K562 (cell line): ENCODE data around the gene FRMPD1. TPM values are rescaled to one million over a fixed set of nuclear protein-coding genes. Genes with fewer than 3 reads are reported as not detected.
A peak's percentile ranks its signal among the peaks of the same experiment; 100 is the strongest.

Source experiments
- ATAC-seq: fragments of 200-7000 bp; cut with Tn5 transposase; 3 replicates; pipeline ENCODE4 v1.9.1; 2020; ENCODE audit warnings: moderate library complexity
- BruUV-seq: library from RNA; stranded (reverse); fragments of 400-500 nt; replicated peaks from 2 replicates; lab custom pipeline; 2021; lab: Mats Ljungman, UMichigan
- CTCF ChIA-PET: fragments of 300-600 bp; formaldehyde crosslinking; extraction: SDS; loops from one replicate; lab custom pipeline; 2021; ENCODE audit warnings: low intra/inter-chr PET ratio; lab: Yijun Ruan, JAX
- POLR2A ChIA-PET: fragments of 300-600, 350-650 bp; sonication (Branson Sonifier 250); formaldehyde crosslinking; extraction: SDS; loops from one replicate; lab custom pipeline; 2021; ENCODE audit warnings: antibody characterized with exemption, inconsistent platforms; lab: Yijun Ruan, JAX
- DNase-seq, 4 experiments: peaks; one replicate each; pipeline versions ENCODE4 v3.0.0 to v3.0.0-alpha.2; 2011 to 2018; ENCODE audit warnings: low spot score in 3 of 4, mixed read lengths in 3 of 4; ENCODE audit errors: extremely low read depth in 1 of 4
- FAIRE-seq: peaks from 2 replicates; lab custom pipeline; 2011; peaks lifted over from hg19 to GRCh38; lab: Jason Lieb, UNC
- H2AFZ ChIP-seq: 2 replicates; pipeline ENCODE4 v1.6.0; 2011; ENCODE audit warnings: low read depth, low read length, control low read depth, inconsistent platforms
- H3K27ac ChIP-seq: fragments of 200-600 bp; 3 replicates; pipeline ENCODE4 v1.8.0; 2011; ENCODE audit warnings: low read depth, mild to moderate bottlenecking, control low read depth, inconsistent platforms, low read length, moderate library complexity, mixed read lengths; ENCODE audit errors: extremely low read depth
- H3K27me3 ChIP-seq, 2 experiments: fragments of 300-600 bp in 1 of 2; 2 replicates in 1 of 2; 3 replicates in 1 of 2; pipeline versions ENCODE4 v1.6.0 to v1.8.0; 2011; ENCODE audit warnings: inconsistent platforms in 2 of 2, low read length in 2 of 2, mild to moderate bottlenecking in 1 of 2, mixed read lengths in 1 of 2, moderate library complexity in 1 of 2; ENCODE audit not compliant: control insufficient read depth in 2 of 2, insufficient read depth in 2 of 2
- H3K36me3 ChIP-seq: fragments of 300-600 bp; 3 replicates; pipeline ENCODE4 v1.8.0; 2011; ENCODE audit warnings: mild to moderate bottlenecking, low read length, inconsistent platforms; ENCODE audit not compliant: control insufficient read depth, insufficient read depth
- H3K4me1 ChIP-seq, 2 experiments: fragments of 200-600 bp in 1 of 2; replicated peaks in 1 of 2; 2 replicates in 1 of 2; 3 replicates in 1 of 2; pipeline versions ENCODE4 v1.5.1 to v1.8.0; 2011; ENCODE audit warnings: inconsistent platforms in 2 of 2, low read length in 2 of 2, mild to moderate bottlenecking in 1 of 2, mixed read lengths in 1 of 2, moderate library complexity in 1 of 2; ENCODE audit not compliant: control insufficient read depth in 2 of 2, insufficient read depth in 2 of 2
- H3K4me2 ChIP-seq: 2 replicates; pipeline ENCODE4 v1.6.1; 2011; ENCODE audit warnings: low read length, control low read depth, inconsistent platforms, mixed read lengths; ENCODE audit not compliant: insufficient read depth
- H3K4me3 ChIP-seq: fragments of 200-600 bp; sonication (generic), shearing (Covaris generic); 2 replicates; pipeline ENCODE4 v1.5.1; 2016; ENCODE audit warnings: control low read depth, inconsistent platforms
- H3K79me2 ChIP-seq: fragments of 200-600 bp; 3 replicates; pipeline ENCODE4 v1.8.0; 2011; ENCODE audit warnings: low read length, inconsistent platforms; ENCODE audit not compliant: control insufficient read depth, insufficient read depth
- H3K9ac ChIP-seq, 2 experiments: 2 replicates each; pipeline versions ENCODE4 v1.6.0 to v1.6.1; 2011; ENCODE audit warnings: low read depth in 2 of 2, low read length in 2 of 2, control low read depth in 1 of 2, inconsistent platforms in 1 of 2, mild to moderate bottlenecking in 1 of 2, mixed read lengths in 1 of 2; ENCODE audit not compliant: insufficient read depth in 1 of 2
- H3K9me1 ChIP-seq: one replicate; pipeline ENCODE4 v1.6.0; 2011; ENCODE audit warnings: inconsistent platforms, mild to moderate bottlenecking, low read length, moderate library complexity; ENCODE audit not compliant: control insufficient read depth, insufficient read depth
- H3K9me3 ChIP-seq: replicated peaks from 2 replicates; pipeline ENCODE4 v1.5.1; 2011; ENCODE audit warnings: low read depth, low read length, inconsistent platforms; ENCODE audit not compliant: control insufficient read depth, insufficient read depth
- H4K20me1 ChIP-seq: replicated peaks from 2 replicates; pipeline ENCODE4 v1.6.1; 2011; ENCODE audit warnings: low read length, inconsistent platforms, mixed read lengths; ENCODE audit not compliant: control insufficient read depth, insufficient read depth
- BCLAF1 ChIP-seq, 2 experiments: fragments of 450-650 bp in 1 of 2; IDR thresholded peaks; 2 replicates each; pipeline ENCODE4 v1.6.1; 2011 to 2017; ENCODE audit warnings: low read depth in 2 of 2, antibody characterized with exemption in 1 of 2, borderline replicate concordance in 1 of 2, low read length in 1 of 2, mild to moderate bottlenecking in 1 of 2, mixed read lengths in 1 of 2; ENCODE audit not compliant: control insufficient read depth in 1 of 2
- CEBPB ChIP-seq: fragments of 450-650 bp; IDR thresholded peaks from 2 replicates; pipeline ENCODE4 v1.6.1; 2016; ENCODE audit warnings: missing genetic modification characterization, missing compliant biosample characterization
- GTF2E2 ChIP-seq: fragments of 200-800 bp; sonication (Bioruptor generic); IDR thresholded peaks from 2 replicates; pipeline ENCODE4 v1.6.1; 2016; ENCODE audit warnings: missing genetic modification characterization, missing compliant biosample characterization
- HLTF ChIP-seq: fragments of 450-650 bp; IDR thresholded peaks from 2 replicates; pipeline ENCODE4 v1.6.1; 2016
- POLR2G ChIP-seq: fragments of 200-400 bp; formaldehyde crosslinking; IDR thresholded peaks from 2 replicates; pipeline ENCODE4 v1.6.1; 2017; ENCODE audit warnings: low read depth, mild to moderate bottlenecking, antibody characterized with exemption, low read length, moderate library complexity
- SAP30 ChIP-seq: fragments of 200-600 bp; sonication (generic); IDR thresholded peaks from 2 replicates; pipeline ENCODE4 v1.6.1; 2012; ENCODE audit warnings: borderline replicate concordance, low read depth, mild to moderate bottlenecking, moderate library complexity, low read length, control low read depth, inconsistent platforms; ENCODE audit not compliant: insufficient read depth, poor library complexity, severe bottlenecking
- WGBS: fragments of 100-300 bp; shearing (Covaris generic); methylation state at CpG from one replicate; pipeline ENCODE4 v1.1.6; 2016; ENCODE audit warnings: low coverage, mixed read lengths; ENCODE audit not compliant: insufficient coverage; ENCODE audit errors: missing lambda C conversion rate; 5-methylcytosine and 5-hydroxymethylcytosine counted together
- in situ Hi-C: fragments of 300-500 bp; cut with MboI; formaldehyde crosslinking; loops from 4 replicates; pipeline ENCODE4 v1.15.0; 2018; ENCODE audit warnings: inconsistent platforms, mixed read lengths
- intact Hi-C: fragments of 100-400 bp; cut with micrococcal nuclease; formaldehyde crosslinking; loops from 2 replicates; pipeline ENCODE4 v1.14.2; 2022
- polyA plus RNA-seq, 8 experiments: library from polyadenylated mRNA; depleted of rRNA in 4 of 8; stranded (reverse) in 5 of 8; unstranded in 3 of 8; fragments of >200 nt; fragmentation: Nextera tagmentation in 2 of 8; fragmentation: Illumina TruSeq in 1 of 8; extraction: Ambion mirVana in 2 of 8; extraction: Trizol in 1 of 8; gene quantifications; 2 replicates each; pipeline versions ENCODE4 v1.2.1 to v1.2.3, GENCODE V29; 2011 to 2014; ENCODE audit warnings: inconsistent platforms in 1 of 8, missing spikeins in 1 of 8
- total RNA-seq, 7 experiments: library from RNA; depleted of rRNA in 6 of 7; stranded (reverse); fragments of >200 nt in 6 of 7; fragmentation: Illumina TruSeq in 2 of 7; extraction: Trizol in 2 of 7; gene quantifications; 2 replicates each; pipeline versions ENCODE4 v1.2.1 to v1.2.3, GENCODE V29; 2011 to 2021; ENCODE audit warnings: low replicate concordance in 1 of 7

Gene FRMPD1
- total and polyA plus RNA-seq, 9 of the 15 experiments (the other 6 are each of a cell fraction or from before 2014, with no cell fraction given) = not detected

- no peak for TF ChIP-seq BCLAF1 (IDR thresholded peaks at IDR 0.05; ENCODE audit: borderline replicate concordance in 1 of 2, control insufficient read depth in 1 of 2, low read depth in 2 of 2, low read length in 1 of 2)
- TF ChIP-seq HLTF = no peak
- no peak for TF ChIP-seq CEBPB (tag)
- TF ChIP-seq, all 486 proteins: peak for 0
These were observed 10.9 kb upstream of the FRMPD1 start (continued) for GRCh38 chr9:37639841-37640240.

GRCh38 chr9:37640246-37640645 lies 10.5 kb upstream of the FRMPD1 start:
- WGBS = 5% methylated on average over 3 of the region's 3 CpGs
- Histone ChIP-seq H3K27me3 (peaks cover 12 to 28% of the 10 kb centered on the region in 2 experiments; a peak in 3 of 5 replicates), H3K36me3 (no peaks in the 10 kb centered on the region), H3K9me1 (no peaks in the 10 kb centered on the region), H3K4me3 (no peak overlapping the region), H3K9ac (no peak overlapping the region), H3K4me1 (peaks cover 0 to 6% of the 10 kb centered on the region in 2 experiments; a peak in 1 of 5 replicates), H2AFZ (no peak overlapping the region), H3K9me3 (no peaks in the 10 kb centered on the region), H4K20me1 (no peaks in the 10 kb centered on the region), H3K79me2 (no peaks in the 10 kb centered on the region), H3K27ac (no peak overlapping the region), H3K4me2 (no peak overlapping the region)
- DNase-seq = no peak
- FAIRE-seq = no peak
- BruUV-seq = no TSS peak
- in situ Hi-C loops = no loop called here
- intact Hi-C loops = no loop called here
- TF ChIP-seq SAP30 = no peak
- TF ChIP-seq GTF2E2 = 0 out of 2 replicates have a peak, but pooled peaks have one; percentile 27
- TF ChIP-seq POLR2G = no peak
- POLR2A ChIA-PET = interaction anchor here (0.6 kb wide), 1 partner anchor 10 kb away, joined by 3 read pairs; no protein-coding TSS in a partner anchor
- ATAC-seq = no peak
- CTCF ChIA-PET = no interaction called here
